Measurements from ENCODE around the gene CCDC121.

CCDC121 gene

DNA sequence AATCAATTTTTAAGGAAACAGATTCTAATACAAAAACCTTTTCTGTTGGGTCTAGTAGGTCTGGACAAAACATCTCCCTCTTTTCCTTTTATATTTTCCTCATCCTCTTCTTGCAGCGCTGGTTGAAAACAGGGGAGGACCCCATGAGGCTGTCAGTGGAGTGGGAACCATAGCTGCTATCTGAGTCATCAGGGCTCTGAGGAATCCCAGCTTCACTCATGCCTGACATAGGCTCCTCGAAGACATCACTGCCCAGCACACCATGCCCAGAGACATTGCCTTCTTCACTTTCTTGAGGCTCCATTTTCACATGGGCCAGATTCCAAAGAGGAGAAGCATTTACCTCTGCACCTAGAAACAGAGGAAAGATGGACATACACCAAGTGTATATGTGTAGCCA lies 24.6 kb upstream of the CCDC121 start (continued):
- TF ChIP-seq, protein P1, sequence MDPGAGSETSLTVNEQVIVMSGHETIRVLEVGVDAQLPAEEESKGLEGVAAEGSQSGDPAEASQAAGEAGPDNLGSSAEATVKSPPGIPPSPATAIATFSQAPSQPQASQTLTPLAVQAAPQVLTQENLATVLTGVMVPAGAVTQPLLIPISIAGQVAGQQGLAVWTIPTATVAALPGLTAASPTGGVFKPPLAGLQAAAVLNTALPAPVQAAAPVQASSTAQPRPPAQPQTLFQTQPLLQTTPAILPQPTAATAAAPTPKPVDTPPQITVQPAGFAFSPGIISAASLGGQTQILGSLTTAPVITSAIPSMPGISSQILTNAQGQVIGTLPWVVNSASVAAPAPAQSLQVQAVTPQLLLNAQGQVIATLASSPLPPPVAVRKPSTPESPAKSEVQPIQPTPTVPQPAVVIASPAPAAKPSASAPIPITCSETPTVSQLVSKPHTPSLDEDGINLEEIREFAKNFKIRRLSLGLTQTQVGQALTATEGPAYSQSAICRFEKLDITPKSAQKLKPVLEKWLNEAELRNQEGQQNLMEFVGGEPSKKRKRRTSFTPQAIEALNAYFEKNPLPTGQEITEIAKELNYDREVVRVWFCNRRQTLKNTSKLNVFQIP (CRISPR knock-in tag; IDR thresholded peaks at IDR 0.05; ENCODE audit: borderline replicate concordance, low read depth), result no peak
- TF ChIP-seq TCF4 (CRISPR knock-in tag; IDR thresholded peaks at IDR 0.05; ENCODE audit: borderline replicate concordance), result no peak
- no peak for TF ChIP-seq OSR1 (CRISPR knock-in tag; IDR thresholded peaks at IDR 0.05)
- no peak for TF ChIP-seq CSDC2 (CRISPR knock-in tag; IDR thresholded peaks at IDR 0.05)

DNA sequence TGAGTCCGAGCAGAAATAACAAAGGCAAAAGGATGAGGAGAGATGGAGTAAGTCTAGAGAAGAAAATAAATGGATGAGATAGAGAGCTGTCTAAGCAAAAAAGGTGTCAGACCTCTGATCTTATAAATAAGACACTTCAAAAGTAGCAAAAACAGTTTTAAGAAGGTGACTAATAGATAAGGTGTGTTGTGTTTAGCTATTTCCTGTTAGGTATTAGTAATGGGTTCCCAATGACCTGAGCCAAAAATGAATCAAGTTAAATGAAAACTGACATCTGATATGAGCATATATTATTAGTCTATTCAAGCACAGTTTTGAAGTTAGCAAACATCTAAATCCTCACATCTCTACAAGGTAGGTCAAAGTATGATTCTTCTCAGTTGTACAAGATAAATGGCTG lies 24.0 kb upstream of the CCDC121 start:
- no peak for ATAC-seq
- no peak for TF ChIP-seq GLIS3 (CRISPR knock-in tag; IDR thresholded peaks at IDR 0.05)

DNA sequence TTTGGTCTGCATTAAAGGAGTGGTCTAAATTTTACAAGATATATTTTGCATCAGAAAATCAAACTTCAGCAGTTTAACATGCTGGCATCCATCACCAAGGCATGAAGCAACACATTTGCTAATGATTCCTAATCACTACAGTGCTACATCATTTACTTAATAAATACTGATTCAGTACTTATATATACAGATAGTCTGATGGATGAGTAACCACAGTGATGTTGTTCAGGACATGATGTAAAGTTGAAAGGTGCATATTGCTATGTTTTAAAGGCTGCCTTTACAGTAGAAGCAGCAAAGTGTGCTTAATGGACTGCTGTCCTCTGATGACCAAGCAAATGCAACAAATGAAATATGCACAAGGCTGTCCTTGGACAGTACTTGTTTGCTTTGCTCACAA lies 23.5 kb upstream of the CCDC121 start:
- no peak for ATAC-seq
- TF ChIP-seq, protein P2, sequence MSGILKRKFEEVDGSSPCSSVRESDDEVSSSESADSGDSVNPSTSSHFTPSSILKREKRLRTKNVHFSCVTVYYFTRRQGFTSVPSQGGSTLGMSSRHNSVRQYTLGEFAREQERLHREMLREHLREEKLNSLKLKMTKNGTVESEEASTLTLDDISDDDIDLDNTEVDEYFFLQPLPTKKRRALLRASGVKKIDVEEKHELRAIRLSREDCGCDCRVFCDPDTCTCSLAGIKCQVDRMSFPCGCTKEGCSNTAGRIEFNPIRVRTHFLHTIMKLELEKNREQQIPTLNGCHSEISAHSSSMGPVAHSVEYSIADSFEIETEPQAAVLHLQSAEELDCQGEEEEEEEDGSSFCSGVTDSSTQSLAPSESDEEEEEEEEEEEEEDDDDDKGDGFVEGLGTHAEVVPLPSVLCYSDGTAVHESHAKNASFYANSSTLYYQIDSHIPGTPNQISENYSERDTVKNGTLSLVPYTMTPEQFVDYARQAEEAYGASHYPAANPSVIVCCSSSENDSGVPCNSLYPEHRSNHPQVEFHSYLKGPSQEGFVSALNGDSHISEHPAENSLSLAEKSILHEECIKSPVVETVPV (CRISPR knock-in tag; IDR thresholded peaks at IDR 0.05), result no peak
- no peak for TF ChIP-seq ZFP3 (CRISPR knock-in tag; IDR thresholded peaks at IDR 0.05)
- TF ChIP-seq OSR1 (CRISPR knock-in tag; IDR thresholded peaks at IDR 0.05), result no peak
- TF ChIP-seq, protein P3, sequence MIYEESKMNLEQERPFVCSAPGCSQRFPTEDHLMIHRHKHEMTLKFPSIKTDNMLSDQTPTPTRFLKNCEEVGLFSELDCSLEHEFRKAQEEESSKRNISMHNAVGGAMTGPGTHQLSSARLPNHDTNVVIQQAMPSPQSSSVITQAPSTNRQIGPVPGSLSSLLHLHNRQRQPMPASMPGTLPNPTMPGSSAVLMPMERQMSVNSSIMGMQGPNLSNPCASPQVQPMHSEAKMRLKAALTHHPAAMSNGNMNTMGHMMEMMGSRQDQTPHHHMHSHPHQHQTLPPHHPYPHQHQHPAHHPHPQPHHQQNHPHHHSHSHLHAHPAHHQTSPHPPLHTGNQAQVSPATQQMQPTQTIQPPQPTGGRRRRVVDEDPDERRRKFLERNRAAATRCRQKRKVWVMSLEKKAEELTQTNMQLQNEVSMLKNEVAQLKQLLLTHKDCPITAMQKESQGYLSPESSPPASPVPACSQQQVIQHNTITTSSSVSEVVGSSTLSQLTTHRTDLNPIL (CRISPR knock-in tag; IDR thresholded peaks at IDR 0.05; ENCODE audit: low read depth), result no peak
- TF ChIP-seq, protein P4, sequence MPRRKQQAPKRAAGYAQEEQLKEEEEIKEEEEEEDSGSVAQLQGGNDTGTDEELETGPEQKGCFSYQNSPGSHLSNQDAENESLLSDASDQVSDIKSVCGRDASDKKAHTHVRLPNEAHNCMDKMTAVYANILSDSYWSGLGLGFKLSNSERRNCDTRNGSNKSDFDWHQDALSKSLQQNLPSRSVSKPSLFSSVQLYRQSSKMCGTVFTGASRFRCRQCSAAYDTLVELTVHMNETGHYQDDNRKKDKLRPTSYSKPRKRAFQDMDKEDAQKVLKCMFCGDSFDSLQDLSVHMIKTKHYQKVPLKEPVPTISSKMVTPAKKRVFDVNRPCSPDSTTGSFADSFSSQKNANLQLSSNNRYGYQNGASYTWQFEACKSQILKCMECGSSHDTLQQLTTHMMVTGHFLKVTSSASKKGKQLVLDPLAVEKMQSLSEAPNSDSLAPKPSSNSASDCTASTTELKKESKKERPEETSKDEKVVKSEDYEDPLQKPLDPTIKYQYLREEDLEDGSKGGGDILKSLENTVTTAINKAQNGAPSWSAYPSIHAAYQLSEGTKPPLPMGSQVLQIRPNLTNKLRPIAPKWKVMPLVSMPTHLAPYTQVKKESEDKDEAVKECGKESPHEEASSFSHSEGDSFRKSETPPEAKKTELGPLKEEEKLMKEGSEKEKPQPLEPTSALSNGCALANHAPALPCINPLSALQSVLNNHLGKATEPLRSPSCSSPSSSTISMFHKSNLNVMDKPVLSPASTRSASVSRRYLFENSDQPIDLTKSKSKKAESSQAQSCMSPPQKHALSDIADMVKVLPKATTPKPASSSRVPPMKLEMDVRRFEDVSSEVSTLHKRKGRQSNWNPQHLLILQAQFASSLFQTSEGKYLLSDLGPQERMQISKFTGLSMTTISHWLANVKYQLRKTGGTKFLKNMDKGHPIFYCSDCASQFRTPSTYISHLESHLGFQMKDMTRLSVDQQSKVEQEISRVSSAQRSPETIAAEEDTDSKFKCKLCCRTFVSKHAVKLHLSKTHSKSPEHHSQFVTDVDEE (CRISPR knock-in tag; IDR thresholded peaks at IDR 0.05), result no peak
- TF ChIP-seq BACH2 (CRISPR knock-in tag; IDR thresholded peaks at IDR 0.05; ENCODE audit: borderline replicate concordance), result no peak

DNA sequence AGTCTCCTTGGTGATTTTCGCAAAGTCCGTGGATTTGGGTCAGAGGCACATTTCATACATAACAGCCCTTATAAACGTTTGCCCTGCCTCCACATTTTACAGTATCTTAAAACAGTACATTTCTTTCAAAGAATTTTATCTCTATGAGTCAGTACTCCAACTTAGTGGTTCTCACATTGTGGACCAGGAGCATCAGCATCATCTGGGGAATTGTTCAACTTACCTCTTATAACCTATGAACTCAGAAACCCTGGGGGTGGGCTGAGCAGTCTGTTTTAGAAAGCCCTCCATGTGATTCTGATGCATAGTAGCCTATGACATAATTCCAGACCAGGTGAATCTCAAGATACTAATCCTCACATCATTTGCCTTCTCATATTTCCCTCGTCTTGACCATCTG lies 22.2 kb upstream of the CCDC121 start:
- no peak for TF ChIP-seq OSR1 (CRISPR knock-in tag; IDR thresholded peaks at IDR 0.05)
- TF ChIP-seq ZNF70 (CRISPR knock-in tag; IDR thresholded peaks at IDR 0.05), result no peak

DNA sequence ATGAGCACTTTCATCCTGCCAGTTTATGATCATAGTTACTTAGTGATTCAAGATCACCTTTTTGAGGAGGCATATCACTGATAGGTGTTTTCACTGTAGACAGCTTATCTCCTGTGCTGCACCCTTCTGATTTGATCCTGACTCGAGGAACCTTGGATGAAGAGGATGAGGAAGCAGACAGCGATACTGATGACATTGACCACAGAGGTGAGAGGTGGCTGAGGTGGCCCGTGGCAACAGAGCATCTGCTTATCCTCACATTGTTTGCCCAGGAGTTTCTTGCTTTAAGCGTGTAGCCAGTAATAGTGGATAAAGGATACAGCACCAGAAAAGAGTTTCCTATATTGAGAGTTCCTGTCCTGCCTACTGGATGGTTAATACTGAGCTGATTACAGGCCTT lies 18.9 kb upstream of the CCDC121 start:
- no peak for ATAC-seq
- TF ChIP-seq ARNTL (CRISPR knock-in tag; IDR thresholded peaks at IDR 0.05; ENCODE audit: borderline replicate concordance, low read depth), result no peak
- TF ChIP-seq, protein P3 (CRISPR knock-in tag; IDR thresholded peaks at IDR 0.05; ENCODE audit: low read depth), result no peak
- no peak for TF ChIP-seq TCF4 (CRISPR knock-in tag; IDR thresholded peaks at IDR 0.05; ENCODE audit: borderline replicate concordance)
- no peak for TF ChIP-seq BACH2 (CRISPR knock-in tag; IDR thresholded peaks at IDR 0.05; ENCODE audit: borderline replicate concordance)
- no peak for TF ChIP-seq ZNF70 (CRISPR knock-in tag; IDR thresholded peaks at IDR 0.05)

More for the DNA sequence above, 22.2 kb upstream of the CCDC121 start:
- ATAC-seq, result no peak

DNA sequence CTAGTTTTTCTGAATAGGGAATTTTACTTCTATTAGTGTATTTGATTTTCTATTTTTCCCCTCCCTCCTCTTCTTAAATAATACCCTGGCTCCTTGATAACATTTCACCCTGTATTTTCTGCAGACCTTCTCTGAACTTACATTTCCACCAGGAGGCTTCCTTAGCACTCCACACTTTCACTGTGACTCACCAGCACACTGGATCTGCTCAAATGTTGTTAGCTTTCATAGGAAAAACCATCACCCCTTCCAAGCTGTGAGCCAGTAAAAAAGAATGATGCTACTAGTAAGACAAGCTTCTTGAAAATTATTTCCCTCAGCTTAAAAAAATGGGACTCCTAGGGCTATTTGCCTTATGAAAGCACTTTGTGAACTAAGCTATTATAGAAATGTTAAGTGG lies 18.5 kb upstream of the CCDC121 start:
- ATAC-seq, result peak; percentile 54; the same call in 2 of the 3 replicates
- TF ChIP-seq RARB (CRISPR knock-in tag; IDR thresholded peaks at IDR 0.05), result no peak
- TF ChIP-seq, protein P4 (CRISPR knock-in tag; IDR thresholded peaks at IDR 0.05), result no peak
- no peak for TF ChIP-seq OSR1 (CRISPR knock-in tag; IDR thresholded peaks at IDR 0.05)
- TF ChIP-seq ZNF70 (CRISPR knock-in tag; IDR thresholded peaks at IDR 0.05), result no peak
- TF ChIP-seq, protein P1 (CRISPR knock-in tag; IDR thresholded peaks at IDR 0.05; ENCODE audit: borderline replicate concordance, low read depth), result no peak
- no peak for TF ChIP-seq ZNF8 (CRISPR knock-in tag; IDR thresholded peaks at IDR 0.05)
- TF ChIP-seq SNAI2 (CRISPR knock-in tag; IDR thresholded peaks at IDR 0.05), result no peak
- TF ChIP-seq GLIS3 (CRISPR knock-in tag; IDR thresholded peaks at IDR 0.05), result no peak
- TF ChIP-seq ZNF565 (CRISPR knock-in tag; conservative IDR thresholded peaks at IDR 0.05; ENCODE audit: low read depth), result no peak
- no peak for TF ChIP-seq PPARA (CRISPR knock-in tag; IDR thresholded peaks at IDR 0.05; ENCODE audit: borderline replicate concordance)
- no peak for TF ChIP-seq TCF4 (CRISPR knock-in tag; IDR thresholded peaks at IDR 0.05; ENCODE audit: borderline replicate concordance)
- TF ChIP-seq ESRRG (CRISPR knock-in tag; IDR thresholded peaks at IDR 0.05), result no peak
- TF ChIP-seq ZC3H10 (CRISPR knock-in tag; IDR thresholded peaks at IDR 0.05), result no peak

Measured in SK-N-SH treated with all-trans-retinoic acid at 6 μM for 48 hours (cell line).